Measurements from ENCODE around the gene OR51Q1. TPM values are rescaled to one million over a fixed set of nuclear protein-coding genes. Genes with fewer than 3 reads are reported as not detected.

Gene OR51Q1
- total and polyA plus RNA-seq, 2 donors (not counting 1 experiment from before 2014, with no cell fraction given) = not detected

- Histone ChIP-seq H3K4me1 (ENCODE audit: control insufficient read depth, extremely low read depth, insufficient read depth, low read length) (no peaks in the 10 kb centered on the region), H2AFZ (ENCODE audit: low read length) (no peak overlapping the region), H3K4me2 (ENCODE audit: extremely low read depth, insufficient read depth, low read length) (no peak overlapping the region), H3K27me3 (ENCODE audit: control insufficient read depth, insufficient read depth, low read length) (no peaks in the 10 kb centered on the region), H4K20me1 (ENCODE audit: control insufficient read depth, extremely low read depth, insufficient read depth, low read length) (no peaks in the 10 kb centered on the region), H3K36me3 (ENCODE audit: control insufficient read depth, insufficient read depth, low read length) (no peaks in the 10 kb centered on the region), H3K79me2 (ENCODE audit: control insufficient read depth, insufficient read depth, low read length) (no peaks in the 10 kb centered on the region), H3K9me3 (ENCODE audit: control insufficient read depth, insufficient read depth, low read depth, low read length) (no peaks in the 10 kb centered on the region), H3K4me3 (replicated peaks in 1 of 4; ENCODE audit: control extremely low read depth in 1 of 4, insufficient read depth in 1 of 4, low read depth in 3 of 4, low read length in 4 of 4) (no peak overlapping the region), H3K27ac (ENCODE audit: insufficient read depth, low read length) (no peak overlapping the region), H3K9ac (ENCODE audit: insufficient read depth, low read length) (no peak overlapping the region)
- no peak for DNase-seq (ENCODE audit: low read depth in 2 of 2)
- TF ChIP-seq EZH2 (IDR thresholded peaks at IDR 0.05; ENCODE audit: low read length, missing control alignments) = no peak
- TF ChIP-seq CTCF (conservative IDR thresholded peaks at IDR 0.05 in 1 of 2, IDR thresholded peaks at IDR 0.05 in 1 of 2; ENCODE audit: low read depth in 1 of 2, low read length in 2 of 2) = no peak
Observed at GRCh38 chr11:5398936-5399335, 23.0 kb upstream of the OR51Q1 start.

GRCh38 chr11:5405173-5405572, 16.7 kb upstream of the OR51Q1 start:
- no peaks in the 10 kb centered on the region for H3K79me2 ChIP-seq (ENCODE audit: control insufficient read depth, insufficient read depth, low read length)
- H3K36me3 ChIP-seq (ENCODE audit: control insufficient read depth, insufficient read depth, low read length) = no peaks in the 10 kb centered on the region
- no peaks in the 10 kb centered on the region for H3K27me3 ChIP-seq (ENCODE audit: control insufficient read depth, insufficient read depth, low read length)
- H3K4me1 ChIP-seq (ENCODE audit: control insufficient read depth, extremely low read depth, insufficient read depth, low read length) = no peaks in the 10 kb centered on the region
- no peak overlapping the region for H3K4me3 ChIP-seq (replicated peaks in 1 of 4; ENCODE audit: control extremely low read depth in 1 of 4, insufficient read depth in 1 of 4, low read depth in 3 of 4, low read length in 4 of 4)
- no peak for DNase-seq (ENCODE audit: low read depth in 2 of 2)
- no peak overlapping the region for H3K27ac ChIP-seq (ENCODE audit: insufficient read depth, low read length)
- H2AFZ ChIP-seq (ENCODE audit: low read length) = no peak overlapping the region
- no peaks in the 10 kb centered on the region for H4K20me1 ChIP-seq (ENCODE audit: control insufficient read depth, extremely low read depth, insufficient read depth, low read length)
- H3K9ac ChIP-seq (ENCODE audit: insufficient read depth, low read length) = no peak overlapping the region
- no peak for TF ChIP-seq CTCF (conservative IDR thresholded peaks at IDR 0.05 in 1 of 2, IDR thresholded peaks at IDR 0.05 in 1 of 2; ENCODE audit: low read depth in 1 of 2, low read length in 2 of 2)
- no peak for TF ChIP-seq EZH2 (IDR thresholded peaks at IDR 0.05; ENCODE audit: low read length, missing control alignments)
- no peaks in the 10 kb centered on the region for H3K9me3 ChIP-seq (ENCODE audit: control insufficient read depth, insufficient read depth, low read depth, low read length)
- H3K4me2 ChIP-seq (ENCODE audit: extremely low read depth, insufficient read depth, low read length) = no peak overlapping the region

- Histone ChIP-seq H3K9me3 (ENCODE audit: control insufficient read depth, insufficient read depth, low read depth, low read length) (no peaks in the 10 kb centered on the region), H3K36me3 (ENCODE audit: control insufficient read depth, insufficient read depth, low read length) (no peaks in the 10 kb centered on the region)
Observed at GRCh38 chr11:5420993-5421392, 918 bp upstream of the OR51Q1 start.

More at GRCh38 chr11:5420993-5421392, 918 bp upstream of the OR51Q1 start:
- no peak overlapping the region for H3K4me2 ChIP-seq (ENCODE audit: extremely low read depth, insufficient read depth, low read length)
- no peak overlapping the region for H3K4me3 ChIP-seq (replicated peaks in 1 of 4; ENCODE audit: control extremely low read depth in 1 of 4, insufficient read depth in 1 of 4, low read depth in 3 of 4, low read length in 4 of 4)
- H4K20me1 ChIP-seq (ENCODE audit: control insufficient read depth, extremely low read depth, insufficient read depth, low read length) = no peaks in the 10 kb centered on the region
- no peaks in the 10 kb centered on the region for H3K4me1 ChIP-seq (ENCODE audit: control insufficient read depth, extremely low read depth, insufficient read depth, low read length)
- DNase-seq (ENCODE audit: low read depth in 2 of 2) = no peak
- no peak overlapping the region for H3K9ac ChIP-seq (ENCODE audit: insufficient read depth, low read length)
- H3K27ac ChIP-seq (ENCODE audit: insufficient read depth, low read length) = no peak overlapping the region
- H2AFZ ChIP-seq (ENCODE audit: low read length) = no peak overlapping the region
- H3K79me2 ChIP-seq (ENCODE audit: control insufficient read depth, insufficient read depth, low read length) = no peaks in the 10 kb centered on the region
- TF ChIP-seq CTCF (conservative IDR thresholded peaks at IDR 0.05 in 1 of 2, IDR thresholded peaks at IDR 0.05 in 1 of 2; ENCODE audit: low read depth in 1 of 2, low read length in 2 of 2) (no peak), EZH2 (IDR thresholded peaks at IDR 0.05; ENCODE audit: low read length, missing control alignments) (no peak)
- no peaks in the 10 kb centered on the region for H3K27me3 ChIP-seq (ENCODE audit: control insufficient read depth, insufficient read depth, low read length)
